Measurements from ENCODE around the gene FLII.
A peak's percentile ranks its signal among the peaks of the same experiment; 100 is the strongest.
"Not testable (repeated sequence)": the region's sequence is repeated elsewhere in the genome, so short reads cannot be mapped to it uniquely, and the experiment has no call there.

The FLII gene

GRCh38 chr17:18217412-18218015 is 41.0 kb downstream of the FLII start:
- peak; percentile 98 for TF ChIP-seq CTCF (IDR thresholded peaks at IDR 0.05; ENCODE audit: extremely low read depth, missing control alignments)
- peak; percentile 85 for DNase-seq (ENCODE audit: low spot score)

- not testable (repeated sequence) for DNase-seq (ENCODE audit: low spot score)
These were observed 41.6 kb downstream of the FLII start for GRCh38 chr17:18216906-18217305.

DNA sequence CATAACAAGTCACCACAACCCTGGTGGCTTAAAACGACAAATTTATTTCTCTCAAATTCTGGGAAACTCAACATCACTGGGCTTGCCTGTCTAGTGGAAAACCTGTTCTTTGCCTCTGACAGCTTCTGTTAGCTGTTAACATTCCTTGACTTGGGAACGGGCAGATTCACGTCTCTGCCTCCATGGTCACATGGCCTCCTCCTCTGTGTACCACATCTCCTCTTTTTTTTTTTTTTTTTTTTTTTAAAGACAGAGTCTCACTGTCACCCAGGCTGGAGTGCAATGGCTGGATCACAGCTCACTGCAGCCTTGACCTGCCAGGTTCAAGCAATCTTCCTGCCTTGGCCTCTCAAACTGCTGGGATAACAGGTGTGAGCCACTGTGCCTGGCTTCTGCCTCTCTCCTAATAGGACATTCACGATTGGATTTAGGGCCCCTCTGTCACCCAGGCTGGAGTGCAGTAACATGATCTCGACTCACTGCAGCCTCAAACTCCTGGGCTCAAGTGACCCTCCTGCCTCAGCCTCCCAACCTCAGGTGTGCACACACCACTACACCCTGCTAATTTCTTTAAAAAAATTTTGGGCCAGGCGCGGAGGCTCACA is 44.8 kb downstream of the FLII start:
- no peak for DNase-seq (ENCODE audit: low spot score)
- no peak for TF ChIP-seq CTCF (IDR thresholded peaks at IDR 0.05; ENCODE audit: extremely low read depth, missing control alignments)

GRCh38 chr17:18208092-18208491 is 50.4 kb downstream of the FLII start:
- no peak for TF ChIP-seq CTCF (IDR thresholded peaks at IDR 0.05; ENCODE audit: extremely low read depth, missing control alignments)
- DNase-seq (ENCODE audit: low spot score): no peak

GRCh38 chr17:18206962-18207361 is 51.6 kb downstream of the FLII start:
- no peak for DNase-seq (ENCODE audit: low spot score)
- TF ChIP-seq CTCF (IDR thresholded peaks at IDR 0.05; ENCODE audit: extremely low read depth, missing control alignments): no peak

DNA sequence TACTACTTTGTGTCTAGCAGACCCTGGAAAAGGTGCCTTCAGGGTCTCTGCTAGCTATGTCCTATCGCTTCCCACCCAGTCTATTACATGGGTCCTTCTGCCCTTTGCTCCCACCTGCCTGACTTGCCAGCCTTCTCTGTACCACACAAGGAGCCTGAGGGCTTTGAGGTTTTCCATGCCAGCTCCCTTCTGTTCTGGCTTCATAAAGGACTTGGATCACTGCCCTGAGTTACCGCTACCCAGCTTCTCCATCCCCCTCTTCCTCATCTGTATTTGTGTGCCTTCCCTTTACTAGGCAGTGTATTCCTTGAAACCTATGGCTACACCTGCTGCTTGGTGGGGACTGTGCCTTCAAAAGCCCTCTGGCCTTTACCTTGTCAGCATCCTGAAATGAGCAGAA is 52.7 kb downstream of the FLII start:
- TF ChIP-seq CTCF (IDR thresholded peaks at IDR 0.05; ENCODE audit: extremely low read depth, missing control alignments): no peak
- no peak for DNase-seq (ENCODE audit: low spot score)

DNA sequence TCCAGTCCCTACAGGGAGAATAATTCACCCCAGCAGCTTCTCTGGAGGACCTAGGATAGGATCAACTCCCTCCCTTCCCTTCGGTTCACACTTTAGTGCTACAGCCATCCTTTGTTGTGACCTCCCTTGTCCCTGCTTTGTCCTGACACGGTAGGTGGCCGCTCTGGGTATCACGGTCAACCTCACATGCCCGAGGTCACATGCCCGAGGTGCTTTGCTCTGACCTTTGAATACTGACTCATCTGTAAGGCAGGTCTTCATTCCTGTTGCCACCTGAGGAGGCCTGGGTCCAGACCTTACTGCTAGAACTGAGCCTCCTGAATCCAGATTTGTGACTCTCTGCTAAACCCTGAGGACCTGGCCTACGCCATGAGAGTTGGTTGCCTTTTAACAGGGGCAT is 55.2 kb downstream of the FLII start:
- no peak for DNase-seq (ENCODE audit: low spot score)
- no peak for TF ChIP-seq CTCF (IDR thresholded peaks at IDR 0.05; ENCODE audit: extremely low read depth, missing control alignments)

DNA sequence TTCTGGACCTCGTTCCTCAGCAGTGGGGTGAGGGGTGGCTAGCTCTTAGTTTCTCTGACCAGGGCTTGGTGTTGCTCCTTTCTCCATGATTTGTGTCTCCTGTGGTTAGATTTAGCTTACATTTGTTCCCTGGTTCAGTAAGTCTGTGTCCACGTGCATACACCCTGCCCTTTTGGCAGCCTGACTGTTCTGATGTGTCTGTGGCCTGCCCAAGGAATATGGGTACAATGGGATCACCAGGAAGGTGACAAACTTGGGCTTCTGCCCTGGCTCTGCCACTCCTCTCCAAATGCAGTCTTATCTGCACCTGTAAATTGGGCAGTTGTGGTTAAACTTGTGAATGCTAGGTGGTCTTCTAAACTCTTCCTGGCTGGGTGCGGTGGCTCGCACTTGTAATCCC is 57.4 kb downstream of the FLII start:
- DNase-seq (ENCODE audit: low spot score): no peak
- no peak for TF ChIP-seq CTCF (IDR thresholded peaks at IDR 0.05; ENCODE audit: extremely low read depth, missing control alignments)
